HG02678 (cell line): ENCODE measurements around the gene RAD54L2.
"Not testable (repeated sequence)": the region's sequence is repeated elsewhere in the genome, so short reads cannot be mapped to it uniquely, and the experiment has no call there.

Experiments used
- ATAC-seq: cut with Tn5 transposase; IDR thresholded peaks from one replicate; pipeline ENCODE4 v1.9.1; 2021; ENCODE audit warnings: mild to moderate bottlenecking, moderate library complexity; ENCODE audit not compliant: unreplicated experiment

Gene RAD54L2, protein sequence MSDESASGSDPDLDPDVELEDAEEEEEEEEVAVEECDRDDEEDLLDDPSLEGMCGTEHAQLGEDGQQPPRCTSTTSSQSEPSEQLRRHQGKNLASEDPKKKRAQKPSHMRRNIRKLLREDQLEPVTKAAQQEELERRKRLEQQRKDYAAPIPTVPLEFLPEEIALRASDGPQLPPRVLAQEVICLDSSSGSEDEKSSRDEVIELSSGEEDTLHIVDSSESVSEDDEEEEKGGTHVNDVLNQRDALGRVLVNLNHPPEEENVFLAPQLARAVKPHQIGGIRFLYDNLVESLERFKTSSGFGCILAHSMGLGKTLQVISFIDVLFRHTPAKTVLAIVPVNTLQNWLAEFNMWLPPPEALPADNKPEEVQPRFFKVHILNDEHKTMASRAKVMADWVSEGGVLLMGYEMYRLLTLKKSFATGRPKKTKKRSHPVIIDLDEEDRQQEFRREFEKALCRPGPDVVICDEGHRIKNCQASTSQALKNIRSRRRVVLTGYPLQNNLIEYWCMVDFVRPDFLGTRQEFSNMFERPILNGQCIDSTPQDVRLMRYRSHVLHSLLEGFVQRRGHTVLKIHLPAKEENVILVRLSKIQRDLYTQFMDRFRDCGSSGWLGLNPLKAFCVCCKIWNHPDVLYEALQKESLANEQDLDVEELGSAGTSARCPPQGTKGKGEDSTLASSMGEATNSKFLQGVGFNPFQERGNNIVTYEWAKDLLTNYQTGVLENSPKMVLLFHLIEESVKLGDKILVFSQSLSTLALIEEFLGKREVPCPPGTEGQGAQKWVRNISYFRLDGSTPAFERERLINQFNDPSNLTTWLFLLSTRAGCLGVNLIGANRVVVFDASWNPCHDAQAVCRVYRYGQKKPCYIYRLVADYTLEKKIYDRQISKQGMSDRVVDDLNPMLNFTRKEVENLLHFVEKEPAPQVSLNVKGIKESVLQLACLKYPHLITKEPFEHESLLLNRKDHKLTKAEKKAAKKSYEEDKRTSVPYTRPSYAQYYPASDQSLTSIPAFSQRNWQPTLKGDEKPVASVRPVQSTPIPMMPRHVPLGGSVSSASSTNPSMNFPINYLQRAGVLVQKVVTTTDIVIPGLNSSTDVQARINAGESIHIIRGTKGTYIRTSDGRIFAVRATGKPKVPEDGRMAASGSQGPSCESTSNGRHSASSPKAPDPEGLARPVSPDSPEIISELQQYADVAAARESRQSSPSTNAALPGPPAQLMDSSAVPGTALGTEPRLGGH (N-terminal part only)

GRCh38 chr3:51538459-51539290 is at the start of gene RAD54L2:
RAD54L2 (plus strand) TSS chr3:51538719; CDS start chr3:51590421, 51,702 bp downstream.
- ATAC-seq = peak; percentile 82

DNA sequence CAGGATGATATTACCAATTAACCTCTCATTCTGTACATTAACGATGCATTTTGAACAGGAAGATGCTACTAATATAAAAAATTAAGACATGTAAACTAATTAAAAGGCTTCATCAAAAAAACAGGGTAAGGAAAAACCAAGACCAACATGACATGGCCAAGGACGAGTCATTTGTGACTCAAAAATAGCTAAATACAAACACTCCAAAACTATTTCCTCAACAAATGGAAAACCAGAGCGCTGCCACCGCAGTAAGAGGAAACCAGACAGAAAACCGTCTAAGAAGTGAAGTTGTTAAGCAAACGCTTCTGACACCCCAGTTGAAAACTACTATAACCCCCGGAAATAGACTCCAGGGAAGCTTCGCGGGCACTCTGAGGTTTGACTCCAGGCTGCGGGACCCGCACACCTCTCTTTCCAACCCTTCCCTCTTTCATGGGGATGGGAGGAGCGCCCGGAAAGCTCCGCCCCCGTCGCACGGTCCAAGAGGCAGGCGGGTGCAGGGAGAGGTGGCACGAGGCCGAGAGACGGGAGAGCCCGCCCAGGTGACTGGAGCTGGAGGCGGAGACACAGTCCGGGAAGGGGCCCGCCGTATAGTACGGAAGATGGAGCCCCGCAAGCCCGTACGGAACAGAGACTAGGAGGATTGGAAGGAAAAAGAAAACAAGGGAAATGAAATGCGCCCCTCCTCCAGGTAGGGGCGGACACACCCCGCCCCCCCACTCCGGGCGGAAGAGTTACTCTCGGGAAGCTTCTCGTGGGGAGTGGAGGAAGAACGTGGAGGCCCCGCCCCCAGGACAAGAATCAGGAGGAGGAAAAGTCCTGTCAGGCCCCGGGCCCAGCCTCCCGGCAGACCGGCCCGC is 39.4 kb upstream of the RAD54L2 start:
- peak; percentile 54 for ATAC-seq

DNA sequence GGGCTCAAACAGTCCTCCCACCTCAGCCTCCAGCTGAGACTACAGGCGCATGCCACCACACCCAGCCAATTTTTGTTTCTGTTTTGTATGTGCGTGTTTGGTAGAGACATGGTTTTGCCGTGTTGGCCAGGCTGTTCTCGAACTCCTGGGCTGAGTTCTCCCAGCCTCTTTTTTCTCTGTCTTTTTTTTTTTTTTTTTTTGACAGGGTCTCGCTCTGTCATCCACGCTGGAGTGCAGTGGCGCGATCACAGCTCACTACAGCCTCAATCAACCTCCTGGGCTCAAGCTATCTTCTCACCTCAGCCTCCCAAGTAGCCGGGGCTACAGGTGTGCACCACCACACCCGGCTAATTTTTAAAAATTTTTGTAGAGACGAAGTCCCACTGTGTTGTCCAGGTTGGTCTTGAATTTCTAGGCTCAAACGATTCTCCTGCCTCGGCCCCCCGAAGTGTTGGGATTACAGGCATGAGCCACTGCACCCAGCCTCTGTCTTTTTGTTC is 37.8 kb upstream of the RAD54L2 start:
- ATAC-seq = no peak

DNA sequence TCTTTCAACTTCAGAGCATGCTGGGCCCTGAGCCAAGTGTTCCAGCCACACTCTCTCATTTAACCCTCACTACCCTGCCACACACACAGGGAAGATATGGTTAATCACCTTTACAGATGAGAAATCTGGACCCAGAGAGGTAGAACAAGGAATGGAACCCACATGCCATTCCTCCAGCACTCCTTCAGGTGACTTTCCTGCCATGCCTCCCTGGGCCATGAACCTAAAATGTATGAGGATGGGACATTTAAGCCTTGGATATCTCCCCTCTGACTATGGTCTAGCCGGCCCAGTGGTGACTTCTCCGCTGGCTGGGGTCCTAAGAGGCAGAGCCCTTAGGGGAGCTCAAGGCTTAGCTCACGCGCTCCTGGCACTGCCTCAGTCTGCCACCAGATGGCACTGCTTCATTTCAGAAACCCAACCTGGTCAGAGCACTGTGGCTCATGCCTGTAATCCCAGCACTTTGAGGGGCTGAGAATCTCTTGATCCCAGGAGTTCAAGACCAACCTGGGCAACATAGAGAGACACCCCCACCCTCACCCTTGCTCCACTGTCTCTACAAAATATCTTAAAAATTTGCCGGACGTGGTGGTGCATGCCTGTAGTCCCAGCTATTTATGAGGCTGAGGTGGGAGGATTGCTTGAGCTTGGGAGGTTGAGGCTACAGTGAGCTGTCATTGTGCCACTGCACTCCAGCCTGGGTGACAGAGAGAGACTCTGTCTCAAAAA is 36.5 kb upstream of the RAD54L2 start:
- no peak for ATAC-seq

- no peak for ATAC-seq
These were observed 36.0 kb upstream of the RAD54L2 start for GRCh38 chr3:51502562-51502910.

DNA sequence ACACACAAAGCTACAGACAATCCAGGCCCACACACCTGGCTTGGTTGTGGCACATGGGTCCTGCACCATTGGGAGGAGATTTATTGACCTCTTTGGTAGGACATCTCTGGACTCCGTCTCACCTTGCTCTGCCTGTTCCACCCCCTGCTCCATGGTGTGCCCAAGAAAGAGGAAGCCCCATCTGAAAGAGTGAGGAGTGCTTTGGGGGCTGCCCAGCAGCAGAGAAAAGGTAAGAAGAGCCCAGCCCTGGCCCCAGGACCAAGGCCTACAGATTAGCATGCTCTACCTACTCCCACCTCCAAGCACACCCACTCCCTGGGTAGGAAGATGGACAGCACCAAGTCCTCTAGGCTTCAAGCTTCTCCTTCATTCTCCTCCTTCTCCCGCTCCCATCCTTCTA is 35.5 kb upstream of the RAD54L2 start:
- ATAC-seq = no peak

- ATAC-seq = no peak
These were observed 30.3 kb upstream of the RAD54L2 start for GRCh38 chr3:51508255-51508654.

DNA sequence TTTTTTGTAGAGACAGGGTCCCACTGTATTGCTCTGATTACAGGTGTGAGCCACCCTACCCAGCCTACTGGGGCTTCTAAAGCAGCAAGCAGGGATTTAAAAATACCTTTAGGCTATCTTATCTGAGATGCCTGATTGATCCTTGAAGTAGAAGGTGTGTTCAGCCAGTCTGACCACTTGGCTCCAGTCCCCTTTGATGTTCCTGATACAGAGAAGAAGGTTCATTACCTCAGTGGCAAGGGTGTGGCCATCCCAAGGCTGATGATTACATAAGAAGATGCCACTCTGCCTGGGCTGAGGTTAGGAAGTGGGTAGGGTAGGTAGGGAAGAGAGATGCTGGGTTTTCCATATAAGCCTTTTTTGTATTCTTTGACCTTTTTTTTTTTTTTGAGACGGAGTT is 27.5 kb upstream of the RAD54L2 start:
- ATAC-seq = no peak

DNA sequence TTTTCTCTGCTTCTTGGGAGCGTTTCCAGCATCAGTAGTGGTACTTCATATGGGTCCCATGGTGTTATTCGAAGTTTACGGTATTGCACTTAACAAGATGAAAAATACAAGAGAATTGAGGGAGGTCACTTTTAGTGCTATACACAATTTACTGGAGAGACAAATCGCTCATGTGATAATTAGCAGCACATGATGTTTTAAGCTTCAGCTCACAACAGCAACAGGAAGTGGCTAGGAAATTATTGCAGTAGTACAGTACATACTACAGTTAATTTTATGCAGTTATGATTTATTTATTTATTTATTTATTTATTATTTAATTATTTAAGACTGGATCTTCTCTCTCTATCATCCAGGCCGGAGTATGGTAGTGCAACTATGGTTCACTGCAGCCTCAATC is 24.3 kb upstream of the RAD54L2 start:
- no peak for ATAC-seq

DNA sequence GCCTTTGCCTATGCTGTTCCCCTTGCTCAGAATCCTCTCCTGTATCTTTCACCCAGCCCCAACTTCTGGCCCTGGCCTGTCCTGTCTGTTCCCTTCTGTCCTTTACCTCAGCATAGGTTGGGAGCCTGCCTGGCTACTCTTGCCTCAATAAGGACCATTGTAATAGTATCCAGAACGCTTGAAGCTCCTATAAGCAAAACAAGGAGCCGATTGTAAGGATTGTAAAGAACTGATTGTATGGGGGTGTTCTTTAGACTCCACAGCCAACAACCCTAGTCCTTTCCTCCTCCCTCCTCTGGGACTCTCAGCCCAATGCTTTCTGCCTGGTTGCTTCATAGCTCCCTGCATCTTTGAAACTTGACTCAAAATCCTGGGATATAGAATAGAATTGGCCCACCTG is 18.7 kb upstream of the RAD54L2 start:
- no peak for ATAC-seq

DNA sequence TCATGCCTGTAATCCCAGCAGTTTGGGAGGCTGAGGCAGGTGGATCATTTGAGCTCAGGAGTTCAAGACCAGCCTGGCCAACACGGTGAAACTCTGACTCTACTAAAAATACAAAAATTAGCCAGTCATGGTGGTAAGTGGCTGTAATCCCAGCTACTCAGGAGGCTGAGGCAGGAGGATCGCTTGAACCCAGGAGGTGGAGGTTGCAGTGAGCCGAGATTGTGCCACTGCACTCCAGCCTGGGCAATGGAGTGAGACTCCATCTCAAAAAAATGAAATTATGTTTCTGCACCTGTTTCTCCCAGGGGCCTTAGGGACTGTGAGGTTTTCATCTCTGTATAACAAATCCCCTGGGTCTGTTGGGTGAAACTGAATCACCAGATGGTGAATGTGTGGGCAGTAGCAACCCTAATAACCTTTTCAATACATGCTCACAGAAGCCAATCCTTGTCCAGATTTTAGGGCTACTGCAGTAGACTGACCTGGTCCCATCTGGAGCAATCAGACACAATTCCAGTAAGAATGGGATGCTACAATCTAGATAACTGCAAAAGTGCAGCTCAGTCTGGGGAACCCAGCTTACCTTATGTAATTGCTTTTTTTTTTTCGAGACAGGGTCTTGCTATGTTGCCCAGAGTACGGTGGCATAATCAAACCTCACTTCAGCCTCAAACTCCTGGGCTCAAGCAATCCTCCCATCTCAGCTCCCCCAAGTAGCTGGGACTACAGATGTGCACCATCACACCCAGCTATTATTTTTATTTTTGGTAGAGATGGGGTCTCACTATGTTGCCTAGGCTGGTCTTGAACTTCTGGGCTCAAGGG is 17.4 kb upstream of the RAD54L2 start:
- peak; percentile 92 for ATAC-seq

- ATAC-seq = no peak
These were observed 16.1 kb upstream of the RAD54L2 start for GRCh38 chr3:51522273-51522962.

GRCh38 chr3:51524874-51525273 is 13.6 kb upstream of the RAD54L2 start:
- ATAC-seq = not testable (repeated sequence)

- ATAC-seq = no peak
These were observed 8.0 kb upstream of the RAD54L2 start for GRCh38 chr3:51530485-51530884.

DNA sequence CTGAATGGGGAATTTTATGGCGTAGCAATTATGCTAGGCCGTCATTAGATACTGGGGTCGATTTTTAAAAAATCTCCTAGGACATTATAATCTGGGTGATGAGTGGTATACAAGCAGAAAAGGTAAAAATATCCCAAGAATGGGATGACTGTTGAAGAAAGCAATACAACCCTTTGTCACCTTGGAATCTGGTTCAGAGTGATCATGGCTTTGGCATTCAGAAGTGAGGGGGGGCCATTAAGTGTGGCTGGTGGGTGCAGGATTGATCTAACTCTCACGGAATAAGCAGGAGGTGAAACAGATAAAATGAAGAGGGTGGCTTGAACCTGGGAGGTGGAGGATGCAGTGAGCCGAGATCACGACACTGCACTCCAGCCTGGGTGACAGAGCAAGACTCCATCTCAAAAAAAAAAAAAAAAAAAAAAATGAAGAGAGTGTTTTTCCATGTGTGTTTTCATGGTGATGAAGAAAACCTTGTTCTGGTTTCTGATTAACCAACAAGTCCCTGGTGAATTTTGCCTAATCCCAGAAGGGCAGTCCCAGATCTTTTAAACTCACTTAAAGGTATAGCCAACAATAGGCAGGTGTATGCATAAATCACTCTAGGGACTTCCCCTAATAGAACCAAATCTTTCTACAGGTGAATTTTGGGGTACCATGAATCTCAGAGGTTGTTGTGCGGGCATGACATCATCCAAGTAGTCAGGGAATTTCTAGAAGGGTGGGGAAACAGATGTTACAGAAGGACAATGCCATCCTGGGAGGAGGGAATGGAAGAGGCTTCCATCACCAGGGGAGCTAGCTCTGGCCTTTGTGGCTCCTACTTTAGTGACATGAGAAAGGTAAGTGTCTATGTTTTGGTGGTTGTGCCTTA is 3.1 kb upstream of the RAD54L2 start:
- no peak for ATAC-seq

GRCh38 chr3:51537631-51538030 is 888 bp upstream of the RAD54L2 start:
- not testable (repeated sequence) for ATAC-seq
